NCI-H128 (cell line): ENCODE results near the gene CCDC51.
"Not testable (repeated sequence)": the region's sequence is repeated elsewhere in the genome, so short reads cannot be mapped to it uniquely, and the experiment has no call there.

Experiments
- DNase-seq: peaks from one replicate; lab custom pipeline; 2025; ENCODE audit not compliant: unreplicated experiment; lab: John Stamatoyannopoulos, UW

Gene CCDC51

DNA sequence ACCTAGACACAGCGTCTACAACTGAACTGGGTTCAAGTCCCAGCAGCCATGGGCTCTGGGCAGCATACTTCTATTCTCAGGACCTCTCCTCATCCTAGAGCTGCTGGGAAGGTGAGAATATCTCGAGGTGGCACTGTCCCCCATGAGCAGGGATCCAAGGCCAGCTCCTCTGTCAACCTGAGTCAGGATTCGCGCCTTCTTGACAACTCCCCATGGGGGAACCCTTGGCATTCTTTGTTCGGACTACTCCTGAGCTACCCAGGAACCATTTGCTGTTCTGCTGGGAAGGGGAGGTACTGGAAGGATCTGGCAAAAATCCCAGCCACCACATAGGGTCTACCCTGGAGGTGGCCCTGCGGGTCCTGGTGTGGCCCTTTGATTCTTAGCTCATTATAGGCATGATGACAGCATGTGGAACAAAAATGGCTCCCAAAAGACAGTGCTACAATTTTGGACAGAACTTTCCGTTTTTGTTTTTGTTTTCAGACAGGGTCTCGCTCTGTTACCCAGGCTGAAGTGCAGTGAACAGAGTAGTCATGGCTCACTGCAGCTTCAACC is 32.3 kb downstream of the CCDC51 start:
- DNase-seq = no peak

DNA sequence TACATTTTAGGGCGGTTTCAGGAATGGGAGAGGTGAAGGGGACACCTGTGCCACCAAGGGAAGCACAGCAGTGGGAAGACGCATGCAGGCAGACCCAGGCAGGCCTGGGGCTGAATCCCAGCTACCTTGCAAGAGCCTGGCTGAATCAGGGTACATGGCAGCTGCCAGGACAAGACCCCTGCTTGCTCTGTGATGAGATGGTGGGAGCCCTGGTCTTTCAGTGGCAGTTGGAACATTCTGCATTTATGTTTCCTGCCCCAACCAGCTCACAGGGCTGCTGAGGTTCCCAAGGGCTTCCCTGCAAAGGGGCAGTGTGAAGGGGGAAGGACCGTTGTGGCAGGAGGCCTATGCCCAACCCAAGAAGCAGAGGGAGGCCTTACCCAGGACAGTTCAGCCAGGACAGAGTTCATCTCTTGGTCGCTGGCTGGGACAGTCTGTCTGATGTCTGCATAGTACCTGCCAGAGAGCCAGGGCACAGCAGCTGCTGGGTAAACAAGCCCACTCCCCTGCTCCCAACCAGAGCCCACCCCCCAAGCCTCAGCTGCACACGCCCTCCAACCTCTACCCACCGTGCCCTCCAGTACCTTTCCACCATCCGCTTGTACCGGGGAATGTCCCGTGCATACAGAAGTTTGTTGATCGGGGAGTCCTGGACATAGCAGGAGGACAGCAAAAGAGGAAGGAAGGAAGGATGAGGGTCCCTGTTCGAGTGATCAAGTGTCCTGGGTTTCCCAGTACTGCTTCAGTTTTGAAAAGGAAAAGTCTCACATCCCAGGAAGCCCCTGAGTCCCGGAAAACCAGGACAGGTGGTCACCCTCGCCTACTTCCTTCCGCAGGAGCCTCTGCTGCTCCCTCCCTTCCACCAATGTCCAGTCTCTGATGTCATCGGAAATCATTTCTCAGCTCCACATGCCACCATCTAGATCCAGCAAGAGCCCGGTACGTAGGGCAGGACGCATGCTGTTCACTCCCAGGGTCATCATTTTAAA is 33.2 kb downstream of the CCDC51 start:
- DNase-seq = no peak

- DNase-seq = no peak
These were observed 33.9 kb downstream of the CCDC51 start for GRCh38 chr3:48405971-48406370.

DNA sequence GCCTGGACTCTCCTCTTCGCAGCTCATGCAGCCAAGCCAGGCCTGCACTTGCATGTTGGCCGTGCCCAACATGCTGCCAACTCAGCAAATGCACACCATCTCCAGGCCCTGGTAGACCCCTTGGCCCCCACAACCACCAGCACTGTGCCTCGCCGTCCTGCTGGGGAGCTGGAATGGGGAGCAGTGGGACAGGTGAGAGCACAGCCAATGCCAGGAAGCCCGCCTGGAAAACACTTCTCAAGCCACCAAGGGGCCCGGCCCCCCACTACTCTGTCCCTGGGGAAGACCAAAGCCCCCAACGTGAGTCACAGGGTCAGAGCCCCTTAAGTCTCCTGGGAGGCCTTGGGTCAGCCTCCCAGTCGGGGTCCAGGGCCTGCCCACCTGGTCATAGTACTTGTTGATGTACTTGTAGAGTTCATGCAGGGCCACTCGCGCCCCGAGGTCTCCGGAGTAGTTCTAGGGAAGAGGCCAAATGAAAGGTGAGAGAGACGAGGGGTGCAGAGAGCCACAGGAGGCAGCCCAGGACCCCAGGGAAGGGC is 34.5 kb downstream of the CCDC51 start:
- DNase-seq = no peak

DNA sequence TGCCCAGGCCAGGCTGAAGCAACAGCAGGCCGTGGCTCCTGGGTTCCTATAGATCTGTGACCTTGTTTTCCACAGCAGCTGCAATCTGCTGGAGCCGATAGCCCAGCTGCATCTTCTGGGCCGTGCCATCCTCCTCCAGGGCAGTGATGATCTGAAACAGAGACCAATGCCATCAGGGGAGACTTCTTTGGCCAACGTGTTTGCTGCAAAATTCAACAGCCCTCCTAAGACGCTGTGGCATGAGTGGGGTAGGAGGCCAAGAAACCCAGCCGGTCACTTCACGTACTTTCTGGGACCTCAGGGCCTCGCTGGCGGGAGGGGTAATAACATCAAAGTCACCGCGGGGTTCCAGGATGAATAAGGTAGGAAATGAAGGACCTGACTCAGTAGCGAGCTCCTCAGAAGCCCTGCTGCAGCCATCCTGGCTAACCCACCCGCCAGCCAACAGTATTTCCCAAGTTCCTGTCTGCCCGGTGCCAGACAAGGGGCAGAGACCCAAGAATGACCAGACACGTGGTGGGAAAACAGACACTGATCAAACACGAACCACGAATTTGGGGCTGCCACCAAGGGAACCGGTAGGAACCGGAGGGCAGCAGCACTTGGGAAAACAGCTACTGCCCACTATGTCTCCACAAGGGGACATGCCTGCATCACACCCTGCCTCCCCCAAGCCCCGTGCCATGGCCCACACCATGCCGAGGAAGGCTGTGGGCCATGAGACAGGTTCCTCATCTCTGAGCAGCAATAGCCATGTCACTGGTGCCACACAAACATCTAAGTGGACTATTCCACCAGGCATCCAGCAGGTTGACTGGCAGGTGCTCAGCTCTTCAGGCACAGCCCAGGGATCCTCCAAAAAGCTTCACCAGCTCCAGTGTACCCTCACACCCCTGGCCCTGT is 35.2 kb downstream of the CCDC51 start:
- DNase-seq = no peak

GRCh38 chr3:48403533-48404439 is 36.1 kb downstream of the CCDC51 start:
- DNase-seq = no peak

- no peak for DNase-seq
These were observed 37.0 kb downstream of the CCDC51 start for GRCh38 chr3:48402907-48403306.

GRCh38 chr3:48402281-48402732 is 37.6 kb downstream of the CCDC51 start:
- no peak for DNase-seq

GRCh38 chr3:48401434-48401901 is 38.5 kb downstream of the CCDC51 start:
- DNase-seq = not testable (repeated sequence)

DNA sequence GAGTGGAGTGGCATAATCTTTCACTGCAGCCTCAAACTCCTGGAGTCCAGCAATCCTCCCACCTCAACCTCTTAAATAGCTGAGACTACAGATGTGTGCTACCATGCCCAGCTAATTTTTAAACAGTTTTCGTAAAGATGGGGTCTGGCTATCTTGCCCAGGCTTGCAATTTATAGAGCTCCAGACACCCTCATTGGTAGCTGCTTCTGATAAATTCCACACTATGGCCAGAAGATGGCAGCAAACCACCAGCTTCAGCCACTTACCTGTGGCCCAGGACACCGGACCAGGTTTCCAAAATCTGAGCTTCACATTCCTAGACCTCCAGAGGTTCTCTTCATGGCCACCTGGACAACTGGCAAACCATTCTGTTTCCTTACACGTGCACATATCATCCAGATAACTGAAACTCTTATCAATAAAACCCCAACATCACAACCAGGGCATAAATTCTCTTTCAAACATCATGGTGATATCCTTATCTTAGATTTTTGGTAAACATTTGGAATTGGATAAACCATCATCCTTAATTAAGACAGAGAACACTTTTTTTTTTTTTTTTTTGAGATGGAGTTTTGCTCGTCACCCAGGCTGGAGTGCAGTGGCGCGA is 39.0 kb downstream of the CCDC51 start:
- DNase-seq = peak; percentile 27

- no peak for DNase-seq
These were observed 40.3 kb downstream of the CCDC51 start for GRCh38 chr3:48399387-48400172.

DNA sequence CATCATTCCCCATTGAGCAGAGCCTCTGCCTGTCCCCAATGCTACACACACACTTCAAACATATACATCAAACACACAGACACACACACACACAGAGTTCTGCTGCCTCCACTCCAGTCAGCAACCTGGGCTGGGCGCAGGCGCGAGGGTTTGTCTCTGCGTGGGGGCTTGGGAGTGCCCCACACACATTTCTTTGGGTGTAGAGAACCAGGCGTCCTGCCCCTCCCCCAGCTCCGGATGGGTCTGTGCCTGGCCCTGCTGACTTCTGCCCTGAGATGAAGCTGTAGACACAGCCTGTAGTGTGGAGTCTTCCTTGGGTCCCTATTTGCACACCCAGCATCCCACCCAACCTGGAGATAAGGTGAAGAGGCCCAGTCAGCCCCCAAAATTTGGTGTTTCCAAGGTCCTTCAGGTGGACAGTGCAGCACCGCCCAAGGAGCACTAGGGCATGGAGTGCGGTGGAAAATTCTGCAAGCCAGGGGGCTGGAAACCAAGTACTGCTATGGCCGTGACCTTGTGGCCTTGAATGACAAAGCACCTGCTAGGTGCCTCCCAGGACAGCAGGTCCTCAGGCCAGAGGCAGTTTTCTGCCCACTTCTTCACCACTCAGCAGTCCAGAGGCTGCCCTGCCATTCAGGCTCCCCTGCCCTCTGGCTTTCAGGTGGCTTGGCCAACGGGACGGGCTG is 41.1 kb downstream of the CCDC51 start:
- no peak for DNase-seq

- no peak for DNase-seq
These were observed 41.9 kb downstream of the CCDC51 start for GRCh38 chr3:48397767-48398681.

DNA sequence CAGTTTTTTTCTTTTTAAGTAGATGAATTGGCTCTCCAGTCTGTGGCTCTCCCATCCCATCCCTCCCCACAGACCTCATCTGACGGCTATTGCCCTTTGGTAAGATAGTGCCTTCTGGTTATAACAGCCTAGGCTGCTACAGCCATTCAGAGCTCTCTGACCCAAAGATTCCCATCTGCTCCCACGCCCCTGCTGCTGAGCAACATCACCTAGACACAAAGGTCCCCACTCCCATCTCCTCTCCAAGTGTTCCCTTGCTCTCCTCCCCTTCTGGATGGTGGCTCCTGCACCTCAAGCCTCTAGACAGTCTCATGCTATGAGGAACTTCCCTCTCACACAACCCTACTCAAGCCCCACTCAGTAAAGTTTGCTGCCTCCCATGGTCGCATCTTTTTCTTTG is 44.2 kb downstream of the CCDC51 start:
- DNase-seq = no peak

GRCh38 chr3:48394391-48394790 is 45.5 kb downstream of the CCDC51 start:
- DNase-seq = no peak

DNA sequence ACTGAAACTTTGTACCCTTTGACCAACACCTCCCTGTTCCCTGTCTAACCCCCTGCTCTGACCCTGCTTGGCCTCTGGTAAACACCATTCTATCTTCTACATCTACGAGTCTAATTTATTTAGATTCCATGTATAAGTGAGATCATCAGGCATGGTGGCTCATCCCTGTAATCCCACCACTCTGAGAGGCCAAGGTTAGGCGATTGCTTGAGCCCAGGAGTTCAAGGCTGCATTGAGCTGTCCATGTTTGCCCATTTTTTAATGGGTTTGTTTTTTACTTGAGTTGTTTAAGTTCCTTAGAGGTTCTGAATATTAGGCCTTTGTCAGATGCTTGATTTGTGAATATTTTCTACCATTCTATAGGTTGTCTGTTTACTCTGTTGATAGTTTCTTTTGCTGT is 51.0 kb downstream of the CCDC51 start:
- no peak for DNase-seq

- no peak for DNase-seq
These were observed 52.3 kb downstream of the CCDC51 start for GRCh38 chr3:48387634-48388033.
